Endothelial cell of umbilical vein (primary cell): ENCODE measurements around the gene PRKACB. TPM values are rescaled to one million over a fixed set of nuclear protein-coding genes. Genes with fewer than 3 reads are reported as not detected.

ENCODE experiments used
- BruUV-seq: library from RNA; stranded (reverse); fragments of 400-500 nt; replicated peaks from 2 replicates; lab custom pipeline; 2021; lab: Mats Ljungman, UMichigan
- CTCF ChIA-PET: fragments of 300-600, 350-600 bp; sonication (Branson Sonifier 250); formaldehyde crosslinking; loops from one replicate; lab custom pipeline; 2021; ENCODE audit warnings: antibody characterized with exemption, inconsistent platforms; lab: Charles Lee
- POLR2A ChIA-PET: fragments of 300-600, 350-600 bp; sonication (Branson Sonifier 250); formaldehyde crosslinking; loops from one replicate; lab custom pipeline; 2021; ENCODE audit warnings: antibody characterized with exemption, inconsistent platforms; lab: Charles Lee
- DNase-seq: peaks from one replicate; pipeline ENCODE4 v3.0.0-alpha.2; 2011; ENCODE audit warnings: low read depth, low spot score
- FAIRE-seq: peaks from 2 replicates; lab custom pipeline; 2011; peaks lifted over from hg19 to GRCh38; lab: Jason Lieb, UNC
- H2AFZ ChIP-seq: 2 replicates; pipeline ENCODE4 v1.6.0; 2012; ENCODE audit warnings: low read depth, low read length, control low read depth, inconsistent platforms
- H3K27ac ChIP-seq: 2 replicates; pipeline ENCODE4 v1.5.1; 2011; ENCODE audit warnings: low read depth, mild to moderate bottlenecking, control low read depth, low read length, moderate library complexity; ENCODE audit not compliant: insufficient read depth
- H3K27me3 ChIP-seq, 2 experiments: 2 replicates each; pipeline versions ENCODE4 v1.6.0 to v1.6.1; 2011; ENCODE audit warnings: low read length in 2 of 2, mixed read lengths in 1 of 2; ENCODE audit not compliant: control insufficient read depth in 2 of 2, insufficient read depth in 2 of 2
- H3K36me3 ChIP-seq, 2 experiments: 2 replicates in 1 of 2; 3 replicates in 1 of 2; pipeline ENCODE4 v1.5.1; 2011; ENCODE audit warnings: low read length in 2 of 2, mild to moderate bottlenecking in 1 of 2, moderate library complexity in 1 of 2; ENCODE audit not compliant: control insufficient read depth in 2 of 2, insufficient read depth in 2 of 2; ENCODE audit errors: extremely low read depth in 1 of 2
- H3K4me1 ChIP-seq: 3 replicates; pipeline ENCODE4 v1.5.1; 2011; ENCODE audit warnings: mild to moderate bottlenecking, low read length; ENCODE audit not compliant: control insufficient read depth, insufficient read depth; ENCODE audit errors: extremely low read depth
- H3K4me2 ChIP-seq: 2 replicates; pipeline ENCODE4 v1.6.1; 2011; ENCODE audit warnings: low read length, control low read depth, mixed read lengths; ENCODE audit not compliant: insufficient read depth
- H3K4me3 ChIP-seq, 3 experiments: fragments of 200-600 bp in 1 of 3; sonication (generic), shearing (Covaris generic) in 1 of 3; replicated peaks in 1 of 3; 2 replicates each; pipeline ENCODE4 v1.5.1; 2011 to 2016; ENCODE audit warnings: control low read depth in 3 of 3, low read length in 3 of 3, mild to moderate bottlenecking in 2 of 3, inconsistent platforms in 1 of 3, low read depth in 1 of 3, moderate library complexity in 1 of 3; ENCODE audit not compliant: insufficient read depth in 1 of 3
- H3K79me2 ChIP-seq: 2 replicates; pipeline ENCODE4 v1.6.0; 2012; ENCODE audit warnings: low read length, inconsistent platforms; ENCODE audit not compliant: control insufficient read depth, insufficient read depth
- H3K9ac ChIP-seq: replicated peaks from 2 replicates; pipeline ENCODE3; 2011; ENCODE audit warnings: low read length, control low read depth; ENCODE audit not compliant: insufficient read depth; ENCODE audit errors: extremely low read depth
- H3K9me1 ChIP-seq: replicated peaks from 3 replicates; pipeline ENCODE4 v1.6.0; 2011; ENCODE audit warnings: mild to moderate bottlenecking, low read length; ENCODE audit not compliant: control insufficient read depth, insufficient read depth; ENCODE audit errors: extremely low read depth
- H3K9me3 ChIP-seq: replicated peaks from 2 replicates; pipeline ENCODE4 v1.5.1; 2012; ENCODE audit warnings: low read length, inconsistent platforms; ENCODE audit not compliant: control insufficient read depth, insufficient read depth
- H4K20me1 ChIP-seq: replicated peaks from 2 replicates; pipeline ENCODE3; 2011; ENCODE audit warnings: mild to moderate bottlenecking, low read length; ENCODE audit not compliant: control insufficient read depth, insufficient read depth; ENCODE audit errors: extremely low read depth
- EZH2 ChIP-seq: IDR thresholded peaks from 2 replicates; pipeline ENCODE4 v1.6.1; 2012; ENCODE audit warnings: borderline replicate concordance, low read depth, mild to moderate bottlenecking, moderate library complexity, low read length, inconsistent platforms; ENCODE audit not compliant: severe bottlenecking
- FOS ChIP-seq: IDR thresholded peaks from 2 replicates; pipeline ENCODE4 v1.6.1; 2011; ENCODE audit warnings: mild to moderate bottlenecking, low read length, moderate library complexity, borderline replicate concordance; ENCODE audit not compliant: insufficient read depth
- GATA2 ChIP-seq: IDR thresholded peaks from 2 replicates; pipeline ENCODE4 v1.7.0; 2011; ENCODE audit warnings: low read depth, mild to moderate bottlenecking, moderate library complexity, mixed read lengths, low read length; ENCODE audit not compliant: insufficient read length, insufficient read depth
- JUN ChIP-seq: IDR thresholded peaks from 2 replicates; pipeline ENCODE4 v1.6.1; 2011; ENCODE audit warnings: borderline replicate concordance, low read depth; ENCODE audit not compliant: insufficient read length, insufficient read depth
- MYC ChIP-seq: IDR thresholded peaks from one replicate; pipeline ENCODE4 v1.6.1; 2011; ENCODE audit warnings: mild to moderate bottlenecking, low read depth, low read length
- POLR2A ChIP-seq: IDR thresholded peaks from 2 replicates; pipeline ENCODE4 v1.6.1; 2012; ENCODE audit warnings: low read depth, mild to moderate bottlenecking, control low read depth, low read length
- POLR2AphosphoS5 ChIP-seq: IDR thresholded peaks from 2 replicates; pipeline ENCODE4 v1.6.1; 2012; ENCODE audit warnings: low read depth, mild to moderate bottlenecking, control low read depth, low read length, moderate library complexity; ENCODE audit not compliant: insufficient read depth
- dilution Hi-C: fragments of 300-500 bp; cut with MboI; formaldehyde crosslinking; loops from one replicate; pipeline ENCODE4 v1.15.0; 2019; ENCODE audit warnings: low sequenced_read_pairs; ENCODE audit not compliant: extremely low pct_ligation_motif_present
- intact Hi-C: fragments of 100-400 bp; cut with micrococcal nuclease; formaldehyde crosslinking; loops from one replicate; pipeline ENCODE4 v1.10.0; 2022
- polyA plus RNA-seq, 4 experiments: library from polyadenylated mRNA; depleted of rRNA in 3 of 4; stranded (reverse) in 3 of 4; unstranded in 1 of 4; fragments of >200 nt; gene quantifications; 2 replicates each; pipeline versions ENCODE4 v1.2.1 to v1.2.3, GENCODE V29; 2011 to 2012; ENCODE audit warnings: missing spikeins in 1 of 4
- total RNA-seq: library from RNA; stranded (reverse); gene quantifications from 2 replicates; pipeline ENCODE4 v1.2.3, GENCODE V29; 2021
- TF ChIP-seq, protein P1 (sequence below): IDR thresholded peaks from 2 replicates; pipeline ENCODE4 v1.6.1; 2011; ENCODE audit not compliant: insufficient read depth, insufficient read length
- TF ChIP-seq, protein P2 (sequence below), 2 donors: IDR thresholded peaks; 1 replicate in 1 of 2; 2 replicates in 1 of 2; pipeline ENCODE4 v1.5.1; 2011; ENCODE audit warnings: low read length in 2 of 2, mild to moderate bottlenecking in 2 of 2, moderate library complexity in 2 of 2, control low read depth in 1 of 2, inconsistent platforms in 1 of 2, low read depth in 1 of 2; ENCODE audit not compliant: insufficient read depth in 1 of 2; ENCODE audit errors: extremely low read depth in 1 of 2

The PRKACB gene
- total and polyA plus RNA-seq, 2 donors (not counting 3 experiments of a cell fraction or from before 2014, with no cell fraction given) = 19.1 to 77.5 TPM

DNA sequence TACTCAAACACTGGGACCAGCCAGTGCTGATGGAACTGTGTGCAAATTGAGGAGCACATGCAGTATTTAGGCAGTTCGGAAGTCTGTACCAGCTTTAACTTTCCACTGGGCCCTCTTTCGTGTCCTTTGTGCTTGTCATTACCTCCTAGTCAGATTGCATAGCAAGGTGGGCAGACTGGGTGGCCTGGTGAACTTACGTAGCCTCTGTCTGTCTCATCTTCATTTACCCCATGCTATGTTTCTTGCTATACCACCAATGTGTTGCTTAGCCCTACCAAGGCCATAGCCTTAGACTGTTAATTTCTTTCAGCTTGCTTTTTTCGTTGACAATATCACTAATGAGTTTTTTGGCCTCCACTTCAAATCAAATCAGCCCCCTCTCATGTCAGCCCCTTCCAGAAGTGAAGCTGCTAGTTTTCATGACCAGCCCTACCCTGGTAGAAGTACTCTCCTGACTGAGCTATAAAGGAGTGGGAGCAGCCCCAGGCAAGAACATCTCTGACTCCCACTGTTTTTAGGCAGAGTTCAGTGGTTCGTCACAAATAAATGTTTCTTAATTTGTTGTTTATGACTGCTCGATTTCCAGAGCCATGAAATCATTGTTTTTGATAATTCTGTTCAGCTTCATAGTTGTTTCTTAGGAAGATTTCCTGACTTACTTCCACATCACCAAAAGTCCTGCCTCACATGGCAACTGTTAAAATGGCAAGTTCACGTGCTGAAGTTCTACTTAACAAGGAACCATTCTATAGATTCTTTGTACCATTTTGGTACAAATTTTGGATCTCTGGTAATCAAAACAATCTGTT, 19.3 kb downstream of the PRKACB start:
- Histone ChIP-seq H3K4me2 (no peak overlapping the region), H3K27ac (no peak overlapping the region), H3K4me1 (peaks cover 4% of the 10 kb centered on the region), H4K20me1 (peaks cover 8% of the 10 kb centered on the region), H3K9me3 (no peaks in the 10 kb centered on the region), H3K9ac (no peak overlapping the region), H3K27me3 (no peaks in the 10 kb centered on the region), H3K79me2 (peaks cover 78% of the 10 kb centered on the region), H3K36me3 (no peaks in the 10 kb centered on the region), H3K4me3 (no peak overlapping the region), H2AFZ (no peak overlapping the region), H3K9me1 (no peaks in the 10 kb centered on the region)
- POLR2A ChIA-PET = no interaction called here
- DNase-seq (no peak), FAIRE-seq (no peak)
- no TSS peak for BruUV-seq
- intact Hi-C loops = no loop called here
- TF ChIP-seq GATA2 = no peak
- TF ChIP-seq POLR2AphosphoS5 = no peak
- TF ChIP-seq FOS = no peak
- no peak for TF ChIP-seq EZH2
- TF ChIP-seq, protein P1, sequence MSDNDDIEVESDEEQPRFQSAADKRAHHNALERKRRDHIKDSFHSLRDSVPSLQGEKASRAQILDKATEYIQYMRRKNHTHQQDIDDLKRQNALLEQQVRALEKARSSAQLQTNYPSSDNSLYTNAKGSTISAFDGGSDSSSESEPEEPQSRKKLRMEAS = no peak
- no peak for TF ChIP-seq MYC
- TF ChIP-seq POLR2A = no peak
- no peak for TF ChIP-seq JUN
- TF ChIP-seq, protein P2, sequence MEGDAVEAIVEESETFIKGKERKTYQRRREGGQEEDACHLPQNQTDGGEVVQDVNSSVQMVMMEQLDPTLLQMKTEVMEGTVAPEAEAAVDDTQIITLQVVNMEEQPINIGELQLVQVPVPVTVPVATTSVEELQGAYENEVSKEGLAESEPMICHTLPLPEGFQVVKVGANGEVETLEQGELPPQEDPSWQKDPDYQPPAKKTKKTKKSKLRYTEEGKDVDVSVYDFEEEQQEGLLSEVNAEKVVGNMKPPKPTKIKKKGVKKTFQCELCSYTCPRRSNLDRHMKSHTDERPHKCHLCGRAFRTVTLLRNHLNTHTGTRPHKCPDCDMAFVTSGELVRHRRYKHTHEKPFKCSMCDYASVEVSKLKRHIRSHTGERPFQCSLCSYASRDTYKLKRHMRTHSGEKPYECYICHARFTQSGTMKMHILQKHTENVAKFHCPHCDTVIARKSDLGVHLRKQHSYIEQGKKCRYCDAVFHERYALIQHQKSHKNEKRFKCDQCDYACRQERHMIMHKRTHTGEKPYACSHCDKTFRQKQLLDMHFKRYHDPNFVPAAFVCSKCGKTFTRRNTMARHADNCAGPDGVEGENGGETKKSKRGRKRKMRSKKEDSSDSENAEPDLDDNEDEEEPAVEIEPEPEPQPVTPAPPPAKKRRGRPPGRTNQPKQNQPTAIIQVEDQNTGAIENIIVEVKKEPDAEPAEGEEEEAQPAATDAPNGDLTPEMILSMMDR (IDR thresholded peaks at IDR 0.05; ENCODE audit: extremely low read depth in 1 of 2, insufficient read depth in 1 of 2, low read depth in 1 of 2, low read length in 2 of 2) = no peak
- CTCF ChIA-PET = interaction anchor here (1.2 to 3.5 kb wide), 3 partner anchors 18 to 270 kb away, joined by 3 to 19 read pairs (median 4); partner anchors contain the start of gene PRKACB
- dilution Hi-C loops = no loop called here
